Stimulated activated CD4-positive, alpha-beta T cell treated with anti-CD3 and anti-CD28 coated beads, Interleukin-12 subunit alpha, Interleukin-12 subunit beta, amount 100 ng/mL, for 24 hours (primary cell): ENCODE results near the gene CCR4.
"Not testable (repeated sequence)": the region's sequence is repeated elsewhere in the genome, so short reads cannot be mapped to it uniquely, and the experiment has no call there.

ENCODE experiments used
- DNase-seq, 2 experiments: peaks; one replicate each; pipeline ENCODE4 v3.0.0-alpha.2; 2020; ENCODE audit warnings: low read depth in 2 of 2

The CCR4 gene

GRCh38 chr3:32983124-32983523 is 31.7 kb downstream of the CCR4 start:
- DNase-seq: no peak

GRCh38 chr3:32984918-32985317 is 33.5 kb downstream of the CCR4 start:
- DNase-seq: not testable (repeated sequence)

DNA sequence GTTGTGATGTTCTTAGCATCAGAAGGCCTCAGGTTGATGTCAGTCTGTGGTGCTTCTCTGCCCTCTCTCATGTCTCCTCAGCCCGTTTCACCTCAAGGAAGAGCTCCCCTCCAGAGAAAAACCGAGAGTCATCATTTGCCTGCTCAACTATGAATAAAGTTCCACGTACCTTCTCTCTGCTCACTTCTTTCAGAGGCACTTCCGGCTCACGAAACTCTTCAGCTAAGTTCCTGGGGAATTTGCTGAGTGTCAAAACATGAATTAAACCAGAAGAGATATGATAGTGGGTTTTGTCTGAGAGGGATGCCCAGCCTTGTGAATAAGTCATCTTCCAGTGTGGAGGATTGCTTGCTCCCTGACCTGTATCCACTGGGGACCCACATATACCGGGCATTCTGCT is 37.7 kb downstream of the CCR4 start:
- DNase-seq: no peak

DNA sequence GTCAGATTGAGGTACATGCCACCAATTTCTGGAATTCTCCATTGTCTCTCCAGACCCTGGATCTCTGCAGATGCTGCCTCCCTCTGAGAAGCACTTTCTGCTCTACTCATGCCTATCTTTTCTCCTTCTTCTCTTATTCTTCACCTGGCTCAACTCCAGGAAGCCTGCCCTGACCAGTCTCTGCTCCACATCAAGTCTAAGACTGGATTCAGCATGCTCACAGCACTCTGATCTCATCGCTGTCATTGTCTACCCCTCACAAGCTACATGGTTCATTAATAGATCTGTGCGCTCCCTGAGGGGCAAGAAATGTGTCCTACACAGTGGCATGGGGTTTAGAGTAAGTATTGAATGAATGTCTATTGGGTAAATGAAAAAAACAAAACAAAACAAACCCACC is 38.7 kb downstream of the CCR4 start:
- DNase-seq: no peak

- no peak for DNase-seq
These were observed 40.3 kb downstream of the CCR4 start for GRCh38 chr3:32991781-32992180.

GRCh38 chr3:32992310-32992686 is 40.9 kb downstream of the CCR4 start:
- no peak for DNase-seq

GRCh38 chr3:32994045-32994444 is 42.6 kb downstream of the CCR4 start:
- no peak for DNase-seq

DNA sequence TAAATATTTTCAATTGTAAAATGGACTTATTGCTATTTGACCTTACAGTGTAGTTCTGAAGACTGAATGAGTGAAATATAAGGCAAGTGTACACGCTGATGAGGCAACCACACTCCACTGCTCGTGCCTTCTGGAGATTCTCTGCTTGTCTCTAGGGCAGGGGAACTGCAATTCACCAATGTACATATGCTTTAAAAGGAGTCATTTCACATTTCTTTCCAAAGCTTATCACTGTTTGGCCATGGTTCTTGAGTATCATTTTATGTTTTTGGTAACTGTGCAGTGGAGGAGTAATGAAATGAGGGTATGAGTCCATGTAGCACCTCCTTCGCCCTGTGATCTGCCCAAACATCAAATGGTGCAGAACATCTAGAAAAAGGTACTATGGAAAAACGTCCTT is 43.7 kb downstream of the CCR4 start:
- no peak for DNase-seq

DNA sequence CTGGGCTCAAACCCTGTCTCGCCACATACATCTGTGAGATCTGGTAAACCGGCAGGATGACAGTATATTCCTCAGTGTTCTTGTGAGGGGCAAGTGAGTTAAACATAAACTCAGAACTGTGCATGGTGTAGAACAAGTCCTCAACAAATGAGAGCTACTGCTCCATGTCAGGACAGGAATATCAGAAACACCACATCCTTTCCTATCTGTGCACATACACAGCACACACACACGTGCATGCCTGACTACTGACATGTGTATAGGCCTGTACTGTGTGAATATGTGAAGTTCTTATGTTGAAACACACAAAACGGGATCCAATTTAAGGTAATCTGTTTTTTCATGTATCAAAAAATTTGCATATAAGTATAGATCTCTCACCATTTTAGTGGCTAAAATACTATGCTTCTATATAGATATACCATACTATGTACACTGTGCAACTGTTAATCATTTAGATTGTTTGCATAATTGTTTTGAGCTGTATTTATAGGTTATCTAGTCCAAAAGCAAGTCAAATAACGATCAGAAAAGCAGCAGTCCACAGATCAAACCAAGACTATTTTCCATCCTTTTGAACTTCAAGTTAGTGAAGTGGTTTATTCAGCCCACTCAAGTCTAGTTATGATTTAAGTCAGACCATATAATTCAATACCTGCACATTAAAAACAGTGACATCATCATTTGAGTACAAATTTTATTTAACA is 44.8 kb downstream of the CCR4 start:
- no peak for DNase-seq

DNA sequence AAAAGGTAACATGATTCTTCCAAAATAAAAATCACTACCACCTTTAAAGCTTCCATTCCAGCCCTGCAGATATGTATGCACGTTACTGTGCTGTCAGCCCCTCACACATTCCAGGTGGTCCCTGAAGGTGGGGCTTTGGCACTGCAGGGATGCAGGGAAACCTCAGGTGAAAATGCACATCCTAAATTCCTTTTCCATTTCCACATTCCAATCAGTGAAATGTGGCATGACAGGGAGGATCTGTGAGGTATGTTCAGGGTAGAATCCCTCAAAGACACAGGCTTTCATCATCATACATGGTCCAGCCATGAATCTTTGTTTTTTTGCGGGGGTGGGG is 45.3 kb downstream of the CCR4 start:
- no peak for DNase-seq

DNA sequence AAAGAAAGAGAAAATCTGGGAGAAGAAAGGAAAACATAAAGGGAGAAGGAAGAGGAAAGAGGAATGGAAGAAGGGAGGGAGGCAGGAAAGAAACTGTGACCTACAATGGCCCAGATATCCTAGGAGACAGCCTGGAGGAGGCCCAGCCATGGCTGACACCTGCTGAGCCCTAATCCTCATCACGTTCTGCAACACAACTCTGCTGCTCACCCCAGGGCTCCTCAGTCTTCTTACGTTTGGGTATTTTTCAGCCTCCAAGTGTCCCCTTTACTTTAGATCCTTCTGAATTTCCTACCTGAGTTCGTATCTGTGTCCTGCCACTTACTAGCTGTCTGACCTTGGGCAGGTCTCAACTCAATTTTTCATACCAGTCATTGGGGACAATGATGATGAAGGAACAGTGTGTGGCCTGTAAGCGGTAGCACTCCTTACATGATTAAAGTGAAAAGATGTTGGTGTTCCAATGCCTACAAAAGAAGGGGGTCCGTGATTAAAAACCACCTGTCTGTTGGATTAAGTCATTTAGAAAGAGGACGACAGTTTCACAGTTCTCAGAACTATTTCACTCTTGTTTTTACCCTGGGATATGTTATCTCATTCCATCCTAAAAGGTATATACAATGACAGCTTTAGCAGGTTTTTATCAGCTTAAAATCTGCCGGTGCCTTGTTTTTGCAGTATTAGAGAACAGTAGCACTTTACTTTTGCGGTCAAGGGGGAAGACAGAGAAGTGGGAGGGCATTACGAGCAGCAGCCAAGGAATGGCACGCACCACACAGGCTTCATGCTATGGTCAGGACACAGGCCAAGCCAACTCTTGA is 47.4 kb downstream of the CCR4 start:
- DNase-seq: no peak

- DNase-seq: no peak
These were observed 49.4 kb downstream of the CCR4 start for GRCh38 chr3:33000691-33001385.

GRCh38 chr3:33001889-33002288 is 50.4 kb downstream of the CCR4 start:
- no peak for DNase-seq

- DNase-seq: no peak
These were observed 51.9 kb downstream of the CCR4 start for GRCh38 chr3:33003308-33003707.

- DNase-seq: no peak
These were observed 52.8 kb downstream of the CCR4 start for GRCh38 chr3:33004205-33004604.

- DNase-seq: no peak
These were observed 53.5 kb downstream of the CCR4 start for GRCh38 chr3:33004961-33005360.
